GM23338 (cell line): ENCODE results near the gene SSU72. TPM values are rescaled to one million over a fixed set of nuclear protein-coding genes. Genes with fewer than 3 reads are reported as not detected.

ENCODE experiments used
- CREB1 ChIP-seq: fragments of 250-450 bp; sonication (Bioruptor Pico); IDR thresholded peaks from 2 replicates; pipeline ENCODE4 v1.5.0; 2020; ENCODE audit warnings: low read depth, mild to moderate bottlenecking, moderate library complexity
- ETS1 ChIP-seq: IDR thresholded peaks from 2 replicates; pipeline ENCODE4 v1.6.1; 2016; ENCODE audit warnings: antibody characterized with exemption
- EZH2 ChIP-seq: fragments of 200-600 bp; sonication (generic); IDR thresholded peaks from one replicate; pipeline ENCODE4 v1.8.0; 2017; ENCODE audit warnings: antibody characterized with exemption, mild to moderate bottlenecking, low read depth; ENCODE audit not compliant: unreplicated experiment
- EZH2phosphoT487 ChIP-seq: fragments of 200-600 bp; sonication (generic); IDR thresholded peaks from one replicate; pipeline ENCODE4 v1.8.1; 2018; ENCODE audit warnings: antibody characterized with exemption; ENCODE audit not compliant: unreplicated experiment
- JUNB ChIP-seq: IDR thresholded peaks from one replicate; pipeline ENCODE4 v1.6.1; 2016; ENCODE audit warnings: antibody characterized with exemption; ENCODE audit not compliant: unreplicated experiment
- NANOG ChIP-seq: IDR thresholded peaks from 2 replicates; pipeline ENCODE4 v1.6.1; 2016; ENCODE audit warnings: antibody characterized with exemption, borderline replicate concordance
- POLR2AphosphoS5 ChIP-seq: IDR thresholded peaks from 2 replicates; pipeline ENCODE4 v1.6.1; 2016; ENCODE audit warnings: antibody characterized with exemption, low read depth
- REST ChIP-seq: IDR thresholded peaks from one replicate; pipeline ENCODE4 v1.6.1; 2018; ENCODE audit warnings: antibody characterized with exemption; ENCODE audit not compliant: unreplicated experiment
- STAT1 ChIP-seq: IDR thresholded peaks from one replicate; pipeline ENCODE4 v1.6.1; 2016; ENCODE audit warnings: antibody characterized with exemption; ENCODE audit not compliant: unreplicated experiment
- ZNF462 ChIP-seq: fragments of 250-450 bp; sonication (Bioruptor Pico); IDR thresholded peaks from 2 replicates; pipeline ENCODE4 v1.5.0; 2020; ENCODE audit warnings: mild to moderate bottlenecking, moderate library complexity
- polyA plus RNA-seq: library from polyadenylated mRNA; unstranded; fragments of >200 nt; fragmentation: Nextera tagmentation; extraction: Ambion mirVana; gene quantifications from 2 replicates; pipeline ENCODE4 v1.2.1, GENCODE V29; 2016
- total RNA-seq: library from RNA; depleted of rRNA; stranded (reverse); fragments of >200 nt; shearing (Covaris generic); gene quantifications from 2 replicates; pipeline ENCODE4 v1.2.3, GENCODE V29; 2014

The SSU72 gene
- total and polyA plus RNA-seq, 2 experiments from 2014 or later = 148 to 248 TPM

- TF ChIP-seq ZNF462 = no peak
- TF ChIP-seq STAT1 = no peak
- TF ChIP-seq JUNB = no peak
- TF ChIP-seq CREB1 (CRISPR knock-in tag) = no peak
- TF ChIP-seq ETS1 = no peak
- no peak for TF ChIP-seq REST
- TF ChIP-seq POLR2AphosphoS5 = no peak
- TF ChIP-seq NANOG = no peak
- TF ChIP-seq EZH2phosphoT487 = no peak
- TF ChIP-seq EZH2 = no peak
These were observed 28.4 kb upstream of the SSU72 start (continued) for GRCh38 chr1:1602968-1603506.
